Measurements from ENCODE around the gene TMEM222.

TMEM222 gene

DNA sequence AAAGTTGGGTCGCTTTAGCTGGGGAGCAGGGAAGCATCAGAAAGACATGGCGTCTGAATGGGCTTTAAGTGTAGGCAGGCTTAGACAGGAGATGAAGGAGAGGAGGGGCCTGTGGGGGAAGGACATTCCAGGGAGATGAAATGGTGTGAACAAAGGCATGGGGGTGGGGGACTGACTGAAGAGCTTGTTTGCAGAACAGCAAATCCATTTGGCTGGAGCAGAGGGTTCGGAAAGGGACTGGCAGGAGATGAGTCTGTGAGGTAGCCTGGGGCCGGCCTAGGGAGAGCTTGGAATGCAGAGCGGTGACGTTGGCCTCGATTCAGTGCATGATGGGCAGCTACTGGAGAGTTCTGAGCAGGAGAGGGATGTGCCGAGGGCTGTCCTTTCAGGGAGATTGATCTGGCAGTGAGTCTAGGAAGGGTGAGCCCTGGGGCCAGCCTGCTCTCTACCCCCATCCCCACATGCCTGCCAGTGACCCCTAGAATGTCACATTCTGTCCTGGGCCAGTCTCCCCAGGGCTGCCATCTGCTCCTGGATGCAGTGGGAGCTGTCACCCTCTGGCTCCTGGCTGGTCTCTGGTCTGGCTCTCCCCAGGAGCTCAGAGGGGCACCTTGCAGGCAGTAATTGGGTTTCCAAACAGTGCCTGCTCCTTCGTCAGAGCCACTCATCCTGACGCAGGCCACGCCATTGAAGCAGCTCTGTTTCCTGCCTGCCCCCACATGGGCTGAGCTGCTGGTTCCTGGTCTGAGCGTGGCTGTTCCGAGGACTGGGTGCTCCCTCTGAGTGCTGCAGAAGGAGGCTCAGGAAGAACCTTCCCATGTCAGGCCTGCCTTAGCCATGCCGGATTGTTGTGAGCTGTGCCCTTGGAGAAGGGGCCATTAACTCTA is 22.3 kb upstream of the TMEM222 start:
- Histone ChIP-seq H3K4me1 (ENCODE audit: insufficient read depth, low read length) (peaks cover 23% of the 10 kb centered on the region), H3K36me3 (ENCODE audit: insufficient read depth, low read length) (peaks cover 17% of the 10 kb centered on the region), H3K27me3 (ENCODE audit: insufficient read depth, low read length) (no peaks in the 10 kb centered on the region), H3K4me3 (ENCODE audit: low read length) (no peak overlapping the region), H3K9me3 (ENCODE audit: low read length) (no peaks in the 10 kb centered on the region), H2AFZ (ENCODE audit: low read depth, low read length) (no peak overlapping the region)

DNA sequence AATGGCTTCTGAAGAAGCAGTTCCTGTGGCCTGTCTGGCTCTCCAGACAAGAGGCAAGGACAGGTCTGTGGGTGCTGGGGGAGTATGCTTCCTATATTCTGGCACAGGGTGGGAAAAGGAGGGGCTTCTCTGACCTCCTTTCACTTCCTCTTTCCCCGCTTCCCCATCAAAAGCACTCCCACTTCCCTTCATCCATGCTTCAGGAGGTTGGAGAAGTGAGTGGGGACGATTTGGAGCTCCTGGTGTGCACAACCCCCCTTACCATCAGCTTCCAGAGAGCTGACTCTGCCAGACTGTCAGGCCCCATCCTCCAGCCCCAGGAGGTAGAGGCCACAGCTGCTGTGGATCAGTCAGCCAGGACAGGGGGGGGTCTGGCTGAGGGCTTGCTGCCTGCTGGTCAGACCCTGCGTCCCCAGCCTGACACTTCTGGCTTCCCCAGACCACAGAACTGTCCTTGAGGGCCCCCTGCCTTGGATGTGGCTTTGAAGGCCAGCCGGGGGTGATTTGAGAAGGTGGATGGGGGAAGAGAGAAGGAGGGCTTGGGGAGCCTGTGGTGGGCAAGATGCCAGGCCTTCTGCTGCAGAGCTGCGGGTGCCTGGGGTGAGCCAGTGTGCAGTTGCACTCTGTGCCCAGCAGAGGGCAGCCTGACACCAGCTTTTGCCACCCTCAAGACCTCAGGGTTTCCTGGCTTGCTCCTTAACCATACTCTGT is 21.5 kb upstream of the TMEM222 start:
- H3K9me3 ChIP-seq (ENCODE audit: low read length): no peaks in the 10 kb centered on the region
- peaks cover 17% of the 10 kb centered on the region for H3K36me3 ChIP-seq (ENCODE audit: insufficient read depth, low read length)
- no peak overlapping the region for H3K4me3 ChIP-seq (ENCODE audit: low read length)
- H3K27me3 ChIP-seq (ENCODE audit: insufficient read depth, low read length): no peaks in the 10 kb centered on the region
- H2AFZ ChIP-seq (ENCODE audit: low read depth, low read length): no peak overlapping the region
- peaks cover 23% of the 10 kb centered on the region for H3K4me1 ChIP-seq (ENCODE audit: insufficient read depth, low read length)

DNA sequence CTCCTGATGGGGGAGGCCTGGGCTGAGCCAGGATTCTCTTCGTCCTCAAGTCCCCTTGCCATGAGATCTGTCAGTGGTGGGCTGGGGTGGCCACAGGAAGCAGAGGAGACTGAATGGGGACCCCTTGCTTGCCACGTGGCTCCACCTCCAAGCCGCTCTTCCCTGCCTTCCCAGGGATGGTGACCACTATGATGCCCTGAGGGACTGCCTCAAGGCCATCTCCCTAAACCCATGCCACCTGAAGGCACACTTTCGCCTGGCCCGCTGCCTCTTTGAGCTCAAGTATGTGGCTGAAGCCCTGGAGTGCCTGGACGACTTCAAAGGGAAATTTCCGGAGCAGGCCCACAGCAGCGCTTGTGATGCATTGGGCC is 20.9 kb upstream of the TMEM222 start:
- peaks cover 17% of the 10 kb centered on the region for H3K36me3 ChIP-seq (ENCODE audit: insufficient read depth, low read length)
- H3K9me3 ChIP-seq (ENCODE audit: low read length): no peaks in the 10 kb centered on the region
- H3K4me1 ChIP-seq (ENCODE audit: insufficient read depth, low read length): peaks cover 23% of the 10 kb centered on the region
- H3K4me3 ChIP-seq (ENCODE audit: low read length): no peak overlapping the region
- no peaks in the 10 kb centered on the region for H3K27me3 ChIP-seq (ENCODE audit: insufficient read depth, low read length)
- no peak overlapping the region for H2AFZ ChIP-seq (ENCODE audit: low read depth, low read length)

DNA sequence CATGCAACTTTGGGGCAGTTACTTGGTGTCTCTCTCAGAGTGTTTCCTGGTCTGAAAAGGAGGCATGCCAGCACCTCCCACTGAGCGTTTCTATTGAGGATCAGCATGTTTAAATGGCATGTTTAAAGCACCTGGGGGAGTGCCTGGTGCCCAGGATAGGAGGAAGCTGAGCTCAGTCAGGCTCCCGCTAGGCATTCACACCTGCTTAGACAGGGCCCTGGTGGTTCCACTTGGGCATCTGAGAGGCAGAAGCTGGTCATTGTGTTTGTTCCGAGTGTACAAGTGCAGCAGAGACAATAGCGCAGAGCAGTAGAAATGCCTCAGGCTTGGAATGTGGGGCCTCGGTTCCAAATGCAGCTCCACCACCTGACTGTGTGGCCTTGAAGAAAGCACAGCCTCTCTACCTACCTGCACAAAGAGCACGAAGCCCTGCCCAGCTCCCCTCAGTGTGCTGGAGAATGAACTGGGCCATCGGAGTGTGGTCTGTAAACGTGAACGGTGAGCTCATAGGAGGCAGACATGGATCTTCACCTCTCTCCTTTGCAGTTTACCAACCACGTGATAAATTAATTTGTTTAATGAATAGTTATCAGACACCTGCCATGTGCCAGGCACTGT is 20.3 kb upstream of the TMEM222 start:
- Histone ChIP-seq H3K27me3 (ENCODE audit: insufficient read depth, low read length) (no peaks in the 10 kb centered on the region), H3K9me3 (ENCODE audit: low read length) (no peaks in the 10 kb centered on the region), H3K4me1 (ENCODE audit: insufficient read depth, low read length) (peaks cover 26% of the 10 kb centered on the region), H2AFZ (ENCODE audit: low read depth, low read length) (no peak overlapping the region), H3K36me3 (ENCODE audit: insufficient read depth, low read length) (peaks cover 17% of the 10 kb centered on the region), H3K4me3 (ENCODE audit: low read length) (no peak overlapping the region)

DNA sequence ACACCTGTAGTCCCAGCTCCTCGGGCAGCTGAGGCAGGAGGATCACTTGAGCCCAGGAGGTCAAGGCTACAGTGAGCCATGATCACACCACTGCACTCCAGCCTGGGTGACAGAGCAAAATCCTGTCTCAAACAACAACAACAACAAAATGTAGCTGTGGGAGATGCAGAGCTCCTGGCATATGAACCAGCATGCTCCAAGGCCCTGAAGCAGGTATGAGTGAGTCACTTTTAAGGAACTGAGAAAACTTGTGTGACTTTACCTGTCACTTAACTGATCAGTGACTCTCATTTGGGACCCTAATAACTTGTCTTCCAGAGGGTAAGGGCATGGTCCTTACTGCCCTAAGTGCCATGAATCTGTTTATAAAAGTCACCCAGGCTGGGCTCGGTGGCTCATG is 19.4 kb upstream of the TMEM222 start:
- Histone ChIP-seq H3K4me3 (ENCODE audit: low read length) (no peak overlapping the region), H3K27me3 (ENCODE audit: insufficient read depth, low read length) (no peaks in the 10 kb centered on the region), H3K36me3 (ENCODE audit: insufficient read depth, low read length) (peaks cover 8% of the 10 kb centered on the region), H3K9me3 (ENCODE audit: low read length) (no peaks in the 10 kb centered on the region), H2AFZ (ENCODE audit: low read depth, low read length) (no peak overlapping the region), H3K4me1 (ENCODE audit: insufficient read depth, low read length) (peaks cover 35% of the 10 kb centered on the region)

DNA sequence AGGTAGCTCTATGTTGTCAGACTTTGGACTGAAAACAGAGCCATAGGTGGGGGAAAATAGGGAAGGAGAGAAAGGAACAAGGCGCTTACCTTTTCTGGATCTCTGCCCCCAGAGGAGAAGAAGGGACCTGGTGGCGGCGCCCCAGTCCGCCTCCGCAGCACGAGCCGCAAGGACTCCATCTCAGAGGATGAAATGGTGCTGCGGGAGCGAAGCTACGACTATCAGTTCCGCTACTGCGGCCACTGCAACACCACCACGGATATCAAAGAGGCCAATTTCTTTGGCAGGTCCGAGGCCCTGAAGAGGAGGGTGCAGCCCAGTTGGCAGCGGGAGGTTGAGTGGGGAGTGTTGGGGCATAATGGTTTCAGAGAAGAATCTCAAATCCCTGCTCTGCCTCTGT is 18.5 kb upstream of the TMEM222 start:
- Histone ChIP-seq H3K4me3 (ENCODE audit: low read length) (no peak overlapping the region), H2AFZ (ENCODE audit: low read depth, low read length) (no peak overlapping the region), H3K27me3 (ENCODE audit: insufficient read depth, low read length) (no peaks in the 10 kb centered on the region), H3K36me3 (ENCODE audit: insufficient read depth, low read length) (no peaks in the 10 kb centered on the region), H3K9me3 (ENCODE audit: low read length) (no peaks in the 10 kb centered on the region), H3K4me1 (ENCODE audit: insufficient read depth, low read length) (peaks cover 43% of the 10 kb centered on the region)

DNA sequence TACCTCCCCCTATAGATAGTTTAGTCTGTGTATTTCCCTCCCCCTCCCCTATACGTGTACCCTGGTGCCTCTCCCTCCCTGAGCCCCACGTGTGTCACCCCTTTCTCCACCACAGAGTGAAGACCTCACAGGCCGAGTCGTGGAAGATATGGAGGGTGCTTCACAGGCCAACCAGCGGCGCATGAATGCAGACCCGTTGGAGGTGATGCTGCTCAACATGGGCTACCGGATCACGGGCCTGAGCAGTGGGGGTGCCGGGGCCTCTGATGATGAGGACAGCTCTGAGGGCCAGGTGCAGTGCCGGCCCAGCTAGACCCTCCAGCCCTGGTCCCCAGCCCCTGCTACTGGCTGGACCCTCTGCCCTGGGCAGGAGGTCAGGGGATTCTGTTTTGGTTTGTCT is 15.9 kb upstream of the TMEM222 start:
- Histone ChIP-seq H2AFZ (ENCODE audit: low read depth, low read length) (no peak overlapping the region), H3K27me3 (ENCODE audit: insufficient read depth, low read length) (no peaks in the 10 kb centered on the region), H3K4me1 (ENCODE audit: insufficient read depth, low read length) (peaks cover 20% of the 10 kb centered on the region), H3K36me3 (ENCODE audit: insufficient read depth, low read length) (no peaks in the 10 kb centered on the region), H3K9me3 (ENCODE audit: low read length) (no peaks in the 10 kb centered on the region), H3K4me3 (ENCODE audit: low read length) (no peak overlapping the region)

DNA sequence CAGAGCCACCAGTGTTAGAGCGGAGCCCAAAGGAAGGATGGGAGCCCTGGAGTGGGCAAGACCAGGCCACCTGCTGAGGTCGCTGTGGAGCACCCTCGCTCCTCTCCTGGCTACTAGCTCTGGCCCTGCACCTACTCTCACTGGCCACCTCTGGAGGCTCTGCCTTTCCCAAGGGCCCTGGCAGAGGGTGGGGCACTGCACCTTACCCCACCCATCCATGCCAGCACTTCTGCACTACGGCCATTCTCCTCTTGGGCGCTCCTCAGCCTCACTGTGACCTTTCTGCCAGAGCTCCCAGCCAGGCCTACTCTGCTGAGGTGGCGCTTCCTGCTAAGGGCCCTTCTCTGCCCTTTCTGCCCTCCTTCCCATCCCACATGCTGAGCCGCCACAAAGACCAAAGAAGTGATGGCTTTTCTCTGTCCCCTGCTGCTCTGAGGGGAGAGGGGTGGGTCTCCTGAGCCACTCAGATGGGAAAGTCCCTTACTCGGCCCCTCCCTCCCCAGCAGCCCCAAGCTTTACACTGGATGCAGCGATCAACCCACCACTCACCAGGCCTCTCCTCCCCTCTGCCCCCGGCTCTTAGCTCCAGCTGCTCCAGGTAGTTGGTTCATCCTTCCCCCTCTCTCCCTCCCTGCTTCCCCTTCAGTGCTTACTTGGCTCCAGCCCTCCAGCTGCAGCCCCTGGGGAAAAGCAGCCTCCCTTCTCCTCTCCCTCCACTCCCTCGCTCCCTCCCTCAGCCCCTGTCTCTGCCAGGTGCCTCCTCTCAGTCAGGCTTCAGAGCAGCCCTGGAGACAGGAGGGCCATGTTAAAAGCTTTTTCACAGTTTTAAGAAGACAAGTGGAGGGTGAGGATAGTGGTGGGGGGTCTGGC is 14.8 kb upstream of the TMEM222 start:
- H3K4me3 ChIP-seq (ENCODE audit: low read length): no peak overlapping the region
- no peaks in the 10 kb centered on the region for H3K36me3 ChIP-seq (ENCODE audit: insufficient read depth, low read length)
- no peak overlapping the region for H2AFZ ChIP-seq (ENCODE audit: low read depth, low read length)
- H3K9me3 ChIP-seq (ENCODE audit: low read length): no peaks in the 10 kb centered on the region
- H3K4me1 ChIP-seq (ENCODE audit: insufficient read depth, low read length): peaks cover 20% of the 10 kb centered on the region
- no peaks in the 10 kb centered on the region for H3K27me3 ChIP-seq (ENCODE audit: insufficient read depth, low read length)

DNA sequence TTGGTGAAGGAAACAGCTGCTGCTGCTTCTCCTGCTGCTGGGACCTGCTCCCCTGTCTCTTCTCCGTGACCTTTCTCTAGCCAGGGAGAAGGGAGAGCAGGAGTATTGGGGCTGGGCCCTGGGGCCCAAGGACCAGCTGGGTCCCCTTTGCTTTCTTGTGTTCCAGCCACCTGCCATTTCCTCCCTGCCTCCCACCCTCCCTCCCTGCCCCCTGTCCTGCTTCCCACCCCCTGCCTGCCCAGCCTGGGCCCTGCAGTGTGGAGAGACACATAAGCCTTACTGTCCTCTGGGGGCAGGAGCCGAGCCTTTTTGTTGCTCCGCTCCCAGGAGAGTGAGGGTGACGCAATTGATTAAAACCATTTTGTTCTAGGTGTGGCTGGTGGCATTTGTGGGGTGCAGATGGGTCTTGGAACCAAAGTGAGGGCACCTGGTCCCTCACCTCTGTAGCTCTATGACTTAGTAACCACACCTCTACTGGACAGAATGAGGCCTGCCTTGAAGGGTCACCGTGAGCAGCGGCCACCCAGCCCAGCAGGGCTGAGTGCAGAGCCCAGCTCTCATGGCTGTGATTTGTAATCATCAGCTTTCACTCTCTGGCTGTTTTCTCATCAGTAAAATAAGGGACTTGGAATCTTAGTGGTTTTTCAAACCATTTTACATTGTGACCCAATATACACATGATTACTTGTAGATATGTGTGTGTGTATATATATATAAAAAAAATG is 13.9 kb upstream of the TMEM222 start:
- no peaks in the 10 kb centered on the region for H3K27me3 ChIP-seq (ENCODE audit: insufficient read depth, low read length)
- no peaks in the 10 kb centered on the region for H3K9me3 ChIP-seq (ENCODE audit: low read length)
- H3K36me3 ChIP-seq (ENCODE audit: insufficient read depth, low read length): no peaks in the 10 kb centered on the region
- H3K4me1 ChIP-seq (ENCODE audit: insufficient read depth, low read length): peaks cover 20% of the 10 kb centered on the region
- no peak overlapping the region for H3K4me3 ChIP-seq (ENCODE audit: low read length)
- H2AFZ ChIP-seq (ENCODE audit: low read depth, low read length): no peak overlapping the region

DNA sequence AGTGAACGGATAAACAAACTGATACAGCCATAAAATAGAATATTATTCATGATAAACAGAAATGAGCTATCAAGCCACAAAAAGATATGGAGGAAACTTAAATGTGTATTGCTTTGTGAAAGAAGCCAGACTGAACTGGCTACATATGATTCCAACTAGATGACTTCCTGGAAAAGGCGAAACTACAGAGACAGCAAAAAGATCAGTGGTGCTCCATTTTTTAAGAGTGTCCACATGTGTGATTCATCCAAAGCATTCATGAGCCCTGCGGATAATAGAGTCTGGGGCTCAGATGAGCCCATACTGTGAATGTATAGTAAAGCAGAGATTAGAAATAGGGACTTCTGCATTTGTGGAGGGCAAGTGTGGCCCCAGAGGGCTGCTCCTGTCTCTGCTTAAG is 7.8 kb upstream of the TMEM222 start:
- H3K36me3 ChIP-seq (ENCODE audit: insufficient read depth, low read length): no peaks in the 10 kb centered on the region
- no peaks in the 10 kb centered on the region for H3K9me3 ChIP-seq (ENCODE audit: low read length)
- no peaks in the 10 kb centered on the region for H3K27me3 ChIP-seq (ENCODE audit: insufficient read depth, low read length)
- no peak overlapping the region for H2AFZ ChIP-seq (ENCODE audit: low read depth, low read length)
- H3K4me1 ChIP-seq (ENCODE audit: insufficient read depth, low read length): peaks cover 15% of the 10 kb centered on the region
- H3K4me3 ChIP-seq (ENCODE audit: low read length): no peak overlapping the region

DNA sequence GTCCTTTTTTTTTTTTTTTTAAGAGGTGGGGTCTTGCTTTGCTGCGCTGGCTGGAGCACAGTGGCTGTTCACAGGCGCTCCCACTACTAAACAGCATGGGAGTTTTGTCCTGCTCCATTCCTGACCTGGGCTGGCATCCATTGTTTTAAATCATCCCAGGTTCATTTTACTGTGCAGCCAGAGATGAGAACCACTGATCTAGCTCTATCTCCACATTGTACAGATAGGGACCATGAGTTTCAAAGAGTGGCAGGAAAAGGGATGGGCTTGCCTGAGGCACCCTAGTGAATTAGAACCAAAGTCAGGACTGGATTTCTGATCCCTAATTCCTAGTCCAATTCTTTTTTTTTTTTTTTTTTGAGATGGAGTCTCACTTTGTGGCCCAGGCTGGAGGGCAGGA is 7.2 kb upstream of the TMEM222 start:
- Histone ChIP-seq H3K4me3 (ENCODE audit: low read length) (no peak overlapping the region), H2AFZ (ENCODE audit: low read depth, low read length) (no peak overlapping the region), H3K9me3 (ENCODE audit: low read length) (no peaks in the 10 kb centered on the region), H3K27me3 (ENCODE audit: insufficient read depth, low read length) (no peaks in the 10 kb centered on the region), H3K4me1 (ENCODE audit: insufficient read depth, low read length) (peaks cover 15% of the 10 kb centered on the region), H3K36me3 (ENCODE audit: insufficient read depth, low read length) (no peaks in the 10 kb centered on the region)

DNA sequence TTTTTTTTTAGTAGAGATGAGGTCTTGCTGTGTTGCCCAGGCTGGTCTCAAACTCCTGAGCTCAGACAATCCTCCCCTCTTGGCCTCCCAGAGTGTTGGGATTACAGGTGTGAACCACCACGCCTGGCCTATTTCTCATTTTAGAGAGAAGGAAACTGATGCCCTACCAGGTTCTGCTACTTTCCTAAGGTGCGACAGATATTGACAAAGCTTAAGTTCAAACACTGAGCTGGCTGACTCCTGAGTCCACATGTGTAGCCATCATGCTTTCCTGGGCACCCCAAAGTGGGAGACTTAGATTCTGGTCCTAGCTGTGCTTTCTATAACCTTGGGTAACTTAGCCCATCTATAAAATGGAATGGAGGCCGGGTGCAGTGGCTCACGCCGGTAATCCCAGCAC is 5.1 kb upstream of the TMEM222 start:
- peaks cover 15% of the 10 kb centered on the region for H3K4me1 ChIP-seq (ENCODE audit: insufficient read depth, low read length)
- H3K4me3 ChIP-seq (ENCODE audit: low read length): no peak overlapping the region
- H3K9me3 ChIP-seq (ENCODE audit: low read length): no peaks in the 10 kb centered on the region
- no peak overlapping the region for H2AFZ ChIP-seq (ENCODE audit: low read depth, low read length)
- no peaks in the 10 kb centered on the region for H3K36me3 ChIP-seq (ENCODE audit: insufficient read depth, low read length)
- no peaks in the 10 kb centered on the region for H3K27me3 ChIP-seq (ENCODE audit: insufficient read depth, low read length)

All from neuron (in vitro differentiated cells).